ENCODE data around the gene WDFY2.

WDFY2 gene

GRCh38 chr13:51663973-51664957, 80.0 kb downstream of the WDFY2 start:
- TF ChIP-seq MAX (IDR thresholded peaks at IDR 0.05; ENCODE audit: low read depth, low read length) = no peak
- TF ChIP-seq MYC (IDR thresholded peaks at IDR 0.05; ENCODE audit: low read depth, low read length) = no peak
- no peak for TF ChIP-seq CTCF (IDR thresholded peaks at IDR 0.05; ENCODE audit: low read depth, low read length)
- TF ChIP-seq POLR2A (IDR thresholded peaks at IDR 0.05; ENCODE audit: extremely low read depth, insufficient read length) = no peak
- no peak for DNase-seq (ENCODE audit: low read depth)
- no peak overlapping the region for H3K4me3 ChIP-seq (ENCODE audit: low read depth, low read length)

GRCh38 chr13:51665456-51665855, 81.2 kb downstream of the WDFY2 start:
- H3K4me3 ChIP-seq (ENCODE audit: low read depth, low read length) = no peak overlapping the region
- TF ChIP-seq MYC (IDR thresholded peaks at IDR 0.05; ENCODE audit: low read depth, low read length) (no peak), CTCF (IDR thresholded peaks at IDR 0.05; ENCODE audit: low read depth, low read length) (no peak), POLR2A (IDR thresholded peaks at IDR 0.05; ENCODE audit: extremely low read depth, insufficient read length) (no peak), MAX (IDR thresholded peaks at IDR 0.05; ENCODE audit: low read depth, low read length) (no peak)
- DNase-seq (ENCODE audit: low read depth) = no peak

GRCh38 chr13:51666374-51666773, 82.1 kb downstream of the WDFY2 start:
- TF ChIP-seq MYC (IDR thresholded peaks at IDR 0.05; ENCODE audit: low read depth, low read length) = no peak
- no peak for TF ChIP-seq MAX (IDR thresholded peaks at IDR 0.05; ENCODE audit: low read depth, low read length)
- no peak for TF ChIP-seq POLR2A (IDR thresholded peaks at IDR 0.05; ENCODE audit: extremely low read depth, insufficient read length)
- TF ChIP-seq CTCF (IDR thresholded peaks at IDR 0.05; ENCODE audit: low read depth, low read length) = no peak
- no peak overlapping the region for H3K4me3 ChIP-seq (ENCODE audit: low read depth, low read length)
- DNase-seq (ENCODE audit: low read depth) = no peak

- no peak for DNase-seq (ENCODE audit: low read depth)
- TF ChIP-seq MAX (IDR thresholded peaks at IDR 0.05; ENCODE audit: low read depth, low read length) (no peak), MYC (IDR thresholded peaks at IDR 0.05; ENCODE audit: low read depth, low read length) (no peak), CTCF (IDR thresholded peaks at IDR 0.05; ENCODE audit: low read depth, low read length) (no peak)
- H3K4me3 ChIP-seq (ENCODE audit: low read depth, low read length) = no peak overlapping the region
These were observed 82.6 kb downstream of the WDFY2 start for GRCh38 chr13:51666839-51667238.

GRCh38 chr13:51668580-51669195, 84.4 kb downstream of the WDFY2 start:
- no peak for DNase-seq (ENCODE audit: low read depth)
- H3K4me3 ChIP-seq (ENCODE audit: low read depth, low read length) = no peak overlapping the region
- no peak for TF ChIP-seq MAX (IDR thresholded peaks at IDR 0.05; ENCODE audit: low read depth, low read length)
- no peak for TF ChIP-seq MYC (IDR thresholded peaks at IDR 0.05; ENCODE audit: low read depth, low read length)
- no peak for TF ChIP-seq POLR2A (IDR thresholded peaks at IDR 0.05; ENCODE audit: extremely low read depth, insufficient read length)
- no peak for TF ChIP-seq CTCF (IDR thresholded peaks at IDR 0.05; ENCODE audit: low read depth, low read length)

Measured in NB4 (cell line).